DMS79 (cell line): ENCODE measurements around the gene KLRC3.
"Not testable (repeated sequence)": the region's sequence is repeated elsewhere in the genome, so short reads cannot be mapped to it uniquely, and the experiment has no call there.

Source experiments
- DNase-seq: peaks from one replicate; lab custom pipeline; 2025; lab: John Stamatoyannopoulos, UW

The KLRC3 gene

DNA sequence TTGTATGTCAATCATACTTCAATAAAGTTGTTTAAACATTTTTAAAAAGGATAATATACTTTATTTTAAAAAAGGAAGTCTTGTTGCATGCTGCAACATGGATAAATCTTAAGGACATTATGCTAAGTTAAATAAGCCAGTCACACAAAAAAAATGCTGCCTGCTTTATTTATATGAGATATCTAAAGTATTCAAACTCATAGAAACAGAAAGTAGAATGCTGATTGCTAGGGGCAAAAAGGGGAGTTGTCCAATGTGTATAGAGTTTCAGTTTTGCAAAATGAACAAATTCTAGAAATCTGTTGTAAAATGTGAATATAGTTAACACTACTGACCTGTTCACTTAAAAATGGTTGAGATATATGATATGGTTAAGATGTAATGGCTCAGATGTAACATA lies 19.6 kb downstream of the KLRC3 start:
- no peak for DNase-seq

DNA sequence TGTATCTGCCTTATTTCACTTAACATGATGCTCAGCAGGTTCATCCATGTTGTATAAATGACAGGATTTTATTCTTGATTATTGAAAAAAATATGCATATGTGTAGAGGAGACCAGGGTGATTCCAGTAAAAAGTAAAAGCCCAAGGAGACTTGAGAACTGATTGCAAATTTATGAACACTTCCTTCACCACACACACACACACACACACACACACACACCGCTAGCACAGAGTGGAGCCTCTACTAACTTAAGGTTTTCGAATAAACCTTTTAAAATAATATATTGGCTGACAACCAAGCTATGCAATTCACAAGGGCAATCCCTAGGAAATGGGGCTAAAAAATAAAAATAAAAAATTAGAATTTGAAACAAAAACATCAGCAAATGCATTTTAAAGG lies 22.2 kb downstream of the KLRC3 start:
- no peak for DNase-seq

DNA sequence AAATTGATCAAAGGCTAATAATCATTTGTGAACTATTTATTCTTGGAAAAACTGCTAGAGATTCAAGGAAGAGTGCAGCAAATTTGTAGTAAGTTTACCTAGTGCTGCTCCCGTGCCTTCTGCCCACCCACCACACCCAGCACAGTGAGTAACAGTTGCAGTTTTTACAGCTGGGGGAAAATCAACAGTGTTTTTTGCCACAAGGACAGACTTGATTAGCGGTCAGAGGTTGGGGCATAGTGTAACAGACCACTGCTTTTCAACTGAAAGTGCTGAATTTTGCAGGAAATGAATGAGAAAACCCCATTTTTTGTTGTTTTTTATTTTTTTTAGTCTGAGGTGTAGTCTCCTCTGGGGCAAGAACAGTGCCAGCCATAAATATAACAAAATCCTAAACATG lies 23.1 kb downstream of the KLRC3 start:
- DNase-seq = no peak

DNA sequence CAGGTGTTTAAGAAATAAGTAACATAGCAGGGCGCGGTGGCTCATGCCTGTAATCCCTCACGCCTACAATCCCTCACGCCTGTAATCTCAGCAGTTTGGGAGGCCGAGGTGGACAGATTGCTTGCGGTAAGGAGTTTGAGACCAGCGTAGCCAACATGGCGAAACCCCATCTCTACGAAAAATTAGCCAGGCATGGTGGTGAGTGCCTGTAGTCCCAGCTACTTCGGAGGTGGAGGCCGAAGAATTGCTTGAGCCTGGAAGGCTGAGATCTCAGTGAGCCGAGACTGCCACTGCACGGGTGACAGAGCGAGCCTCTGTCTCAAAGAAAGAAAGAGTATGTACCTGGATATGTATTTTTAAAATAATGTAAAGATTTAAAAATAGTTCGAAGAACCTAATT lies 24.2 kb downstream of the KLRC3 start:
- DNase-seq = not testable (repeated sequence)

DNA sequence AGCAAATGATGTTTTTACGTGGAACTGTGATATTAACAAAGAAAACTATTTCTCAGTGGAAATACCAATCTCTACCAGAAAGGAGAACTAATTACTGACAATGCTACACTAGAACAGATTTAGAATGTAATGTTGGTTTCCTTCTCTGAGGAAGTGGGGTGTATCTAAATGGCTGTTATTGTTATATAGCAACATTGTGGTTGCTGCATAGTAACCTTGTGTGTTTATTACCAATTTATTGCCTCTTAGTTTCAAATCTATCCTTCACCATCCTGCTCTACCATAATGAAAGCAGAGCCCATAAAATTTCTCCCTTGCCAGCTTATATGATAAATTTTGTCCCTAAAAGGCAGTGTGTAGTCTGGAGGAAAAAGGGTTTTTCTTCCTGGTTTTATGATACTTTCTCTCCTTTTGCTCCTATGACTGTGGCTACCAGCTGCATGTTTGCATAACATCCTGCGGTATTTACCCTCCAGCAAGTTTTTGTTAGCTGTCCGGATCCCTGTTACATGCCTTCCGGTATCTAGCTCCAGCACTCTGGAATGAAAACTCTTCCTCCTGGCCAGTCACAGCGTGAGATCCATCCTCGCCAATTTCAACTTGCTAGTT lies 24.9 kb downstream of the KLRC3 start:
- no peak for DNase-seq

DNA sequence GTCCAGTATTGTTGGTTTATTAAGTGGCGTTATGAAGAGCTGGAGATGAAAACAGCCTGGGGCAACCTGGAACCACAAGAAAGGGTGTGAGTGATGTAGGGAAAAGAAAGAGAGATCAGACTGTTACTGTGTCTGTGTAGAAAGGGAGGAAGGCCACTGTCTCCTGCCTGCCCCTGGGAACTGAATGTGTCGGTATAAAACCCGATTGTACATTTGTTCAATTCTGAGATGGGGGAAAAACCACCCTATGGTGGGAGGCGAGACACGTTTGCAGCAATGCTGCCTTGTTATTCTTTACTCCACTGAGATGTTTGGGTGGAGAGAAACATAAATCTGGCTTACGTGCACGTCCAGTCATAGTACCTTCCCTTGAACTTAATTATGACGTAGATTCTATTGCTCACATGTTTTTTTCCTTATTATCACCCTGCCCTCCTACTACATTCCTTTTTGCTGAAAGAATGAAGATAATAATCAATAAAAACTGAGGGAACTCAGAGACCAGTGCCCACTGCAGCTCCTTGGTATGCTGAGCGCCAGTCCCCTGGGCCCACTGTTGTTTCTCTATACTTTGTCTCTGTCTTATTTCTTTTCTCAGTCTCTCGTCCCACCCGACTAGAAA lies 25.8 kb downstream of the KLRC3 start:
- not testable (repeated sequence) for DNase-seq

DNA sequence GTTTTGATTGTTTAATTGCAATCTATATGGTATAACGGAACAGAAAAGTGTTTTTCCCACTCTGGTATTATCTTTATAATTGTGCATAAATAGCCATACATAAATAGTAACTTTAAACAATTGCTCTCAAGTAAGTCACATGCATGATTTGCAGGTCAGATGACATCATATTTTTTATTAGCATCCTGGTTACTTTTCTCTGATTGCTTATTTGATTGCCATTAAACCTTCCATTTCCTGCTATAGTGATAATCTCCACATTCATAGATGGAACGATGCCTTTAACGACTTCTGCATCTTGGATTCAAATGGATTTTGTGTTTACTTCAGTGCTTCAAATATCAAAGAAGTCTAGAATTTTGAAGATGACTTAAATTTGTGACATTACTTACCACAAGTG lies 27.1 kb downstream of the KLRC3 start:
- DNase-seq = peak; percentile 5

DNA sequence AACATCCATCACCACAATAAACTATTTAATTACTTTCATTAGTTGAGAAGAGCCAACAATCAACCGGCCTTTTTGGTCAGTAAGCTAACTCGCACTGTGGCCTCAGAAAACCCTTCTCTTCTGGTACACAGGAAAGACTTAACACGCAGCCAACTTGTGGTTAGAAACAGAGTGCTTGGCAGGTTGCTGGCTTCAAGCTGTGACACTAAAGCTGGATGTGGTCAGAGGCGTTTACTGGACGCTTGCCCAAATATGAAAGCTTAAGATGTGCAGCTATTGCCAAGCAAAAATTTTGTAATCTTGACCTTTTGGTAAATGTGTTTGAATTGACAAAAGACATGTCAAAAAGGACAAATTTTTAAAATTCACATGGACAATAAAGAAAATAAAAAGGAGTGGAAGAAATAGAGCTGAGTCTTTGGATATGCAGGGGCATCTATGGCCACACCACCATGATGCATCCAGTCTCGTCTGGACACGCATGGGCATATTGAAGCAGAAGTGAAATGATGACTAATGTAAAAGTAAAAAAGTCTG lies 27.9 kb downstream of the KLRC3 start:
- peak; percentile 80 for DNase-seq

DNA sequence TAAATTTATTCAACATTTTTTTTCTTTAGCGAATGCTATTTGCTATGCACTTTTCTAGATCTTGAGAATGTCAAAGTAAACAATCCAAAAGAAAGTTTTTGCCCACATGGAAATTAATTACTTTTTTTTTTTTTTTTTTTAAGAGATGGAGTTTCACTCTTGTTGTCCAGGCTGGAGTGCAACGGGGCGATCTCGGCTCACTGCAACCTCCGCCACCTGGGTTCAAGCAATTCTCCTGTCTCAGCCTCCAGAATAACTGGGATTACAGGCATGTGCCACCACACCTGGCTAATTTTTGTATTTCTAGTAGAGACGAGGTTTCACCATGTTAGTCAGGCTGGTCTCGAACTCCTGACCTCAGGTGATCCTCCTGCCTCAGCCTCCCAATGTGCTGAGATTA lies 29.4 kb downstream of the KLRC3 start:
- not testable (repeated sequence) for DNase-seq

DNA sequence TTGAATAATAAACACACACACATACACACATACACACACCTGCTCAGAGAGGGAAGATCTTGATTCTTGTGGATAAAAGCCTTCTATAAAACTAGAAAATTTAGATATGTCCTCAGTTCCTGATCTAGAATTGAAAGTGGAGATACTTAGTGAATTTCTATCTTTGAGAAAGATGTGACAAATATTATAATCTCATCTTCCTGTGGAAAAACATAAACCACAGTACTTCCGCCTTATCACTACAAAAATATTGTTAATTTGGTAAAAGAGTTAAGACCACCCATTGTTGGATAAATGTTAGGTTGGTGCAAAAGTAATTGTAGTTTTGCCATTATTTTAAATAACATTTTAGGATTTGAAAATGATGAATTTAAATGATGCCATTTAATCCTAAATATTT lies 30.5 kb downstream of the KLRC3 start, which contains the start of gene KLRK1:
TSS of gene KLRK1 (minus strand) at position 138 of the 400 bp plus-strand sequence. CDS start 1,231 bp downstream, outside the sequence.
- no peak for DNase-seq

DNA sequence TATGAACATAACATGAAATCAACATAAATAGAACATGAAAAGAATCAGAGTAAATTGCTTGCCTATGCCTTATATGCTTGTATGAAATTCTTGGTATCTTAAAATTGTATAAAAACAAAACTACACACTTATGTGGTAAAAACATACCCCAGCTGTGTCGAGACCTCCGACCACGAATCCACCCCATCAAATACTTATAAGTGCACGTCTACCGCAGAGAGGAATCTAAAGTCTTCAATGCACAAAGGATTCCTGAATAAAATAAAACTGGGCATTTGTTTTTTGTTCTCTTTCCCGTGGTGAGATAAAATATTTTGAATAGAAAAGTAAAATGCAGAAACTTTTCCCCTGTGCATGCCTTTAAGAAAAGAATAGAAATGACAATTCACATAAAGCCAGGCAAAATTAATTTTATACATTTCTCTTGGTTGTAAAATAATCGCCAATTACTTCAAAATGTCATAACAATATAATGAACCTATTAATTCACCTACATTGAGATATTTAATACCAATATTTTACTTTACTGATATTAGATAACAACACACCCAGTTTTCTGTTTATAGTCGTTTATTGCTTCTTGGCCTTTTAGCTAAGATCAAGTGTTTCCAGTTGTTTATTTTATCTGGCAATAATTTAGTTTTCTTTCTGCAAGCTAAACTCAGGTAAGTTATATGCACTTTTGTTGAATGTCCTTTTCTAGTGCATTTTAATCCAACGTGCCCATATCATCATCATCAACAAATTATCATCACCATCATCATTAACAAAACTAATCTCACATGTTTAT lies 31.6 kb downstream of the KLRC3 start:
- DNase-seq = no peak

DNA sequence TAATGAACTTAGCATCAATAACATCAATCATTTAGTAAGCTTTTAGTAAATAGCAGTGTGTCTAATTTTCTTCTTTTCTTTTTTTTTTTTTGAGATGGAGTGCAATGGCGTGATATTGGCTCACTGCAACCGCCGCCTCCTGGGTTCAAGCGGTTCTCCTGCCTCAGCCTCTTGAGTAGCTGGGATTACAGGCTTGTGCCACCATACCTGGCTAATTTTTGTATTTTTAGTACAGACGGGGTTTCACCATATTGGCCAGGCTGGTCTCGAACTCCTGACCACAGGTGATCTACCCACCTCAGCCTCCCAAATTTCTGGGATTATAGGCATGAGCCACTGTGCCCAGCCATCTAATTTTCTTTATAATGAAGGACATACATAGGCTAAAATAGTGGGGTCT lies 32.9 kb downstream of the KLRC3 start:
- not testable (repeated sequence) for DNase-seq

DNA sequence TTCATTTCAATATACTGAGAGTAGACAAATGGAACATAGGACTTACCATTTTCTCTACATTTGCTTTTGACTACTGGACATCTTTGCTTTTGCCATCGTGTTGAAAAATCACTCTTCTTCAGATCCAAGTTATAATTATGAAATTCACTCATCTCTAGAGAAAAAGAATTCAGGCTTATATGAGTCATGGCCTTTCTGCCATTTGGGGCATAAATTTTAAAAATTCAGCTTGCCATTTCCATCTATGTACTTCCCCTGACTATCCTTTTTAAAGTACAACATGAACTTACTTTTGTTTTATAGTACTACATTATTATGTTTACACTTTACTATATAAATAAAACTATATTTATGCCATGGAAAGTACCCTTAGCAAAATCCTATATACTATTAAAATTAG lies 33.5 kb downstream of the KLRC3 start:
- no peak for DNase-seq

DNA sequence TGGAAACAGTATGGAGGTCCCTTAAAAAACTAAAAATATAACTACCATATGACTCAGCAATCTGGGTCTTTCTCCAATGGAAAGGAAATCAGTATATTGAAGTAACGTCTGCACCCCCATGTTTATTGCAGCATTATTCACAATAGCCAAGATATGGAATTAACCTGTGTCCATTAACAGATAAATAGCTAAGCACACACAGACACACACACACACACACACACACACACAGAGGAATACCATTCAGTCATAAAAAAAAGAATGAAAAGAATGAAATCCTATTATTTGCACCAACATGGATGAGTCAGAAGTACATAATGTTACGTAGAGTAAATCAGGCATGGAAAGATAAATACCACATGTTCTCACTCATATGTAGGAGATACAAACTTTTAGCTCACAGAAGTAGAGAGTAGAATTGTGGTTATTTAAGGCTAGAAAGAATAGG lies 35.2 kb downstream of the KLRC3 start:
- DNase-seq = no peak

DNA sequence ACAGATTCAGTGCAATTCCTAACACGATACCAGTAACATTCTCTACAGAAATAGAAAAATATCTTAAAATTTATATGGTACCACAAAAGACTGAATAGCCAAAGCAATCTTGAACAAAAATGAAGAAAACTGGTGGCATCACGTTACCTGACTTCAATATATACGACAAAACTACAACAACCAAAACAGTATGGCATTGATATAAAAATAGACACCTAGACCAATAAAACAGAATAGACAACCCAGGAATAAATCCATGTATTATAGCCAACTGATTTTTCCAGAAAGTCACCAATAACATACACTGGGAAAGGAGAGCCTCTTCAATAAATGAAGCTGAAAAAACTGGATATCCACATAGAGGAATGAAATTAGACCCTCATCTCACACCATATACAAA lies 36.2 kb downstream of the KLRC3 start:
- DNase-seq = no peak

DNA sequence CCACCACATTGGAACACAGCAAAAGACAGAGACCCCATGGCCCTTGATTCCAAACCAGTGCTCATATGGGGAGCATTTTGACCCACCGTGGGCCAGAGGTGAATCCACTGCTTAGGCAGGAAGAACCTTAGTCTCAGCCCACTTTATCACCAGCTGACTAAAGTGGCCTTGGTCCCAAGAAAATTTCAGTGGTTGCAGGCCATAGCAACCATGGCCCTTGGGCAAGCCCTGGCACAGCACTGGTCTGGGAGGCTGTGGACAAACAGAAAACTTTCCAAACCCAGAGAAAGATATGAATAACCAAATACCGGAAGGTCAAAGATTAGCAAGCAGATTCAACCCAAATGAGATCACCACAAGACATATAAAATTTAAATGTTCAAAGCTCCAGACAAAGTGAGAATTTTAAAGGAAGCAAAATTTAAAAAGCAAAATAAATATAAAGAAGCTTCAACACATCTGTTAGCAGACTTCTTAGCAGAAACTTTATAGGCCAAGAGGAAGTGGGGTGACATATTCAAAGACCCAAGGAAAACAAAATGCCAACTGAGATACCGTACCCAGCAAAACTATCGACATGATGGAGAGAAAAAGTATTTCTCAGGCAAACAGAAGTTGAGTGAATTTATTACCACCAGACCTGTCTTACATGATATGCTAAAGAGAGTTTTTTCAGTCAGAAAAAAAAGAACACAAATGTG lies 38.3 kb downstream of the KLRC3 start:
- DNase-seq = no peak

DNA sequence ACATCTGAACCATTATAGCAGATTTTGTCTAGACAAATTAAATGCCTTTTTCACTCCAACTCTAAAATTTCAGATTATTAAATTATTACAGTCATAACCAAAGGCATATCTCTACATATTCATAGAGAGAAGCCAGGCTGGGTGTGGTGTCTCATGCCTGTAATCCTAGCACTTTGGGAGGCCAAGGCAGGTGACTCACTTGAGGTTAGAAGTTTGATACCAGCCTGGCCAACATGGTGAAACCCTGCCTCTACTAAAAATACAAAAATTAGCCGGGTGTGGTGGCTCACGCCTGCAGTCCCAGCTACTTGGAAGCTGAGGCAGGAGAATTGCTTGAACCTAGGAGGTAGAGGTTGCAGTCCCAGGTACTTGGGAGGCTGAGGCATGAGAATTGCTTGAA lies 41.7 kb downstream of the KLRC3 start:
- DNase-seq = not testable (repeated sequence)

DNA sequence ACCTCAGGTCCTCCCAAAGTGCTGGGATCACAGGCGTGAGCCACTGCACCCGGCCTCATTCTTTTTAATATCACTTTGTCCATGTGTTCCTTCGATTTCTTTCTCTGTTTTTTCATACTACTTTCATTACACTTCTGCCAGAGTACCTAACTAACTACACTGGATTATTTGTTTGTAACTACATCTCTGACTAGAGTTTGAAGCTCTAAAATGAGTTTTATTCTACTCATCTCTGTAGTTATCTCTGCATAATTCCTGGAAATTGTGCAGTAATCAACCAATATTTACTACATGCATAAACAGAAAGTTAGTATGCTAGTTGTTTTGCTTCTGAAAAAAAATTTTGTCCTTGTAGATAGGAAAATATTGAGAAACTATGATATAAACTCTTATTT lies 45.8 kb downstream of the KLRC3 start:
- no peak for DNase-seq

DNA sequence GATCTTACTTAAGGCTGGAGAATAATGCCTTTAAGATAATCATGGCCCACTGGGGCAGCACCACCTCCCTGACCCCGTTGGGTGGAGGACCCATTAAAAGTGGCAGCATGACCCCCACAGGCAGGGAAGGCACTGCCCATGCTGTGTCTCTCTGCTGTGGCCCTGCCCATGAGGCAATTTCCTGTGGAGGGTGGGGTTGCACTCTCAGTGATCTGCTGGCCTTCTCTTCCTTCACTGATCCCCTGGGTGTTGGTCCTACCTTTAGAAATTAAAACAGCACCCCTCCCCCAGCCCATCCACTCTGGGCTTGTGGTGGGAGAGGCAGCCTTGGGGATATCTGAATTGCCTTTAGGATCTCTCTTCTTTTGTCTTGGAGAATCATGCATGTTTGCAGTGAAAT lies 47.8 kb downstream of the KLRC3 start:
- DNase-seq = no peak

DNA sequence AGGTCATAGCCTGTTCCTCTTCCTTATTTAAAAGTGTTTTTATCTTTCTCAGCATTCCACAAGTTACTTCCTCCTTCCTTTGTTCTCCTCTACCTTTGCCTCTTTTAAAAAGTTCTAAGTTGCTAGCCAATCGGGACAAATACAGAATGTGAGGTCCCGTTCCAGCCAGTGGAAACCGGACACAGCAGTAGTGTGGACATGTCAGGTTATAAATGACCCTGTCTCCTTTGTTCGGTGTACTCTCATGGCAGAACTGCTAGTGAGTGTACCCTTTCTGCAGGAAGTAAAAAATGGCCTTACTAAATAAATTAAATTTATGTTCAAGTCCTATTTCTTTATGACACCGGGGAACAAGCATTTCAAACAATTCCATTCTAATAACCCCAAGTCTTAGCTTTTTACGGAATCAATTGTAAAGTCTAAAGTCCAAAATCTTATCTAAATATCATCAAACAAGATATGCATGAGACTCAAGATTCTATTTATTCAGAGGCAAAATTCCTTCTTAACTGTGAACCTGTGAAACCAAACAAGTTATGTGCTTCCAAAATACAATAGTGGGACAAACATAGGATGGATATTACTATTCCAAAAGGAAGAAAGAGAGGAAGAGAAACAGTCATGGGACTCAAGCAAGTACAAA lies 48.4 kb downstream of the KLRC3 start:
- DNase-seq = not testable (repeated sequence)

DNA sequence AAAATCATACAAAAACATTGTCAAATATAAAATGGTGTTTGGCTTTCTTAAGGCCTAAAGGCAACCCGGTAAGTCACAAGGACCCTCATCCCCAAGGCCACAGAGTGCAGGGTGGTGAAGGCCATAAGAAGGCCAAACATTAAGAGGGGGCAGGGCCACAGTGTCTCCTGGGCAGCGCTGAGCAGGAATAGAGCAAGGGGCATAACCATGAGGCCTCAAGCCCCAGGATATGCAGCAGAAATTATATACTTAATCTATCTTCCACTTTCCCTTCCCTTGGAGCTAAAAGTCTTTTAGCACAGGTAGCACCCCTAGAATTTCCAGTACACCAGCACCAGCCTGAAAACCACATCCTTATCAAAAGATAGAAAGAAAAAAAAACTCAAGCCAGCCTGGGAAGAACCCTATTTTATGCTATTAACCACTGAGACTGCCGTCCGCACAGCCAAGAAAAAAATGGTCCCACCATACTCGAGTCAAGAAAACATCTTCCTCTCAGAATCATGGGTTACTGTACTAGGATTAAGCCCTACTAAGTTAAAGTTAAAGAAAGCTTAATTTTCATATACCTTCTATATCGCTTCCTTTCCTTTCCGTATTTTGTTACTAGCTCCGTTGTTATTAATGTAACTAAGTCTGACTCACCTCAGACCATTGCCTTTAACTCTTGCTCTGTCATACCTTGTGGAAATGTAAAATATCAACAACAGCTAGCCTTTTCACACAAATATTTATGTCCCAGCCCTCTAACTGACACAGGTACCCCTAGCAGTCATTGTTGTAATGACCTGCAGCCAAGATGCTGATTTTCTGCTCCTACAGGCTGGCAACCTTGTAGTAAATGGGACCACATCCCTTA lies 50.6 kb downstream of the KLRC3 start:
- DNase-seq = no peak
